BE2C (cell line): Measurements from ENCODE around the gene KIF26A.

ENCODE experiments used
- DNase-seq: peaks from one replicate; pipeline ENCODE4 v3.0.0-alpha.2; 2020
- H3K27me3 ChIP-seq: fragments of 250-450 bp; sonication (Bioruptor Pico); 2 replicates; pipeline ENCODE4 v1.5.1; 2020; ENCODE audit warnings: mild to moderate bottlenecking
- H3K36me3 ChIP-seq: fragments of 250-450 bp; sonication (Bioruptor Pico); 2 replicates; pipeline ENCODE4 v1.5.1; 2020; ENCODE audit warnings: mild to moderate bottlenecking
- H3K4me1 ChIP-seq: fragments of 250-450 bp; sonication (Bioruptor Pico); 2 replicates; pipeline ENCODE4 v1.5.1; 2020
- H3K4me3 ChIP-seq: 2 replicates; pipeline ENCODE4 v1.5.1; 2011; ENCODE audit warnings: low read depth, low read length
- H3K9me3 ChIP-seq: fragments of 250-450 bp; sonication (Bioruptor Pico); 2 replicates; pipeline ENCODE4 v1.5.1; 2020
- TF ChIP-seq, protein P1 (sequence below): IDR thresholded peaks from 2 replicates; pipeline ENCODE4 v1.5.1; 2012; ENCODE audit warnings: mild to moderate bottlenecking, low read depth, low read length

KIF26A gene

DNA sequence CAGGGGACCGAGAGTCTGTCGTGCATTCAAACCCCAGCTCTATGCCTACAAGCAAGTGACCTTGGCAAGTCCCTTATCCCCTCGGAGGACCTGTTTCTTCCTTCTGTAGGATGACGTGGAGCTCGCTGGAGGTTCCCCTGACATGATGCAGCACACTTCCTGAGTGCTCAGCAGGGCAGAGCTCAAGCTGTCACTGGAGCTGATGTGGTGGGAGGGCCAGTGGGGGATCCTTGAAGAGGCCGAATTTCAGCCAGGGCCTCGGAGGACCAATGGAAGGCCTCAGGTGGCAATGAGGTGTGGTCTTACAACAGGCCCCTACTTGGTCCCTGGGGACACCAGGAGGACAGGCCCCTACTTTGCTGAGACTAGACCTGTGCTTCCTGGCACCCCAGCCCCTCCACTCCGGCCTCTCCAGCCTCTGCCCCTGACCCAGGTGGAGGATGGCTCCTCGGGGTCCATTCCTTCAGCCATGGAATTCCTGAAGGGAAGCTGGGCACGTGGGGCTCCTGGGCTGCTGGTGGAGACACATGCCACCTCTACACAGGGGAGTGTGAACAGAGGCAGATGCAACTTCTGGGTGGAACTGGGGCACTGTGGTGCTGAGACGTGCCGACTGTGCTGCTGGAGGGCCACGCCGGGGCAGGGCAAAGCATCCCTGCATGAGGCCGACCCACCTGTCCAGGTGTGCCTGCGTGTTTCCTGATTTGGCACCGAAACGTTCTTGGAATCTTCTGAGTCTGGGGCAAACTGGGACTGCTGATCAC is 18.7 kb upstream of the KIF26A start:
- TF ChIP-seq, protein P1, sequence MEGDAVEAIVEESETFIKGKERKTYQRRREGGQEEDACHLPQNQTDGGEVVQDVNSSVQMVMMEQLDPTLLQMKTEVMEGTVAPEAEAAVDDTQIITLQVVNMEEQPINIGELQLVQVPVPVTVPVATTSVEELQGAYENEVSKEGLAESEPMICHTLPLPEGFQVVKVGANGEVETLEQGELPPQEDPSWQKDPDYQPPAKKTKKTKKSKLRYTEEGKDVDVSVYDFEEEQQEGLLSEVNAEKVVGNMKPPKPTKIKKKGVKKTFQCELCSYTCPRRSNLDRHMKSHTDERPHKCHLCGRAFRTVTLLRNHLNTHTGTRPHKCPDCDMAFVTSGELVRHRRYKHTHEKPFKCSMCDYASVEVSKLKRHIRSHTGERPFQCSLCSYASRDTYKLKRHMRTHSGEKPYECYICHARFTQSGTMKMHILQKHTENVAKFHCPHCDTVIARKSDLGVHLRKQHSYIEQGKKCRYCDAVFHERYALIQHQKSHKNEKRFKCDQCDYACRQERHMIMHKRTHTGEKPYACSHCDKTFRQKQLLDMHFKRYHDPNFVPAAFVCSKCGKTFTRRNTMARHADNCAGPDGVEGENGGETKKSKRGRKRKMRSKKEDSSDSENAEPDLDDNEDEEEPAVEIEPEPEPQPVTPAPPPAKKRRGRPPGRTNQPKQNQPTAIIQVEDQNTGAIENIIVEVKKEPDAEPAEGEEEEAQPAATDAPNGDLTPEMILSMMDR = no peak
- Histone ChIP-seq H3K27me3 (peaks cover 21% of the 10 kb centered on the region), H3K4me3 (no peak overlapping the region), H3K36me3 (no peaks in the 10 kb centered on the region), H3K4me1 (no peaks in the 10 kb centered on the region), H3K9me3 (peaks cover 2% of the 10 kb centered on the region; the same call in 1 of the 2 replicates)
- no peak for DNase-seq

DNA sequence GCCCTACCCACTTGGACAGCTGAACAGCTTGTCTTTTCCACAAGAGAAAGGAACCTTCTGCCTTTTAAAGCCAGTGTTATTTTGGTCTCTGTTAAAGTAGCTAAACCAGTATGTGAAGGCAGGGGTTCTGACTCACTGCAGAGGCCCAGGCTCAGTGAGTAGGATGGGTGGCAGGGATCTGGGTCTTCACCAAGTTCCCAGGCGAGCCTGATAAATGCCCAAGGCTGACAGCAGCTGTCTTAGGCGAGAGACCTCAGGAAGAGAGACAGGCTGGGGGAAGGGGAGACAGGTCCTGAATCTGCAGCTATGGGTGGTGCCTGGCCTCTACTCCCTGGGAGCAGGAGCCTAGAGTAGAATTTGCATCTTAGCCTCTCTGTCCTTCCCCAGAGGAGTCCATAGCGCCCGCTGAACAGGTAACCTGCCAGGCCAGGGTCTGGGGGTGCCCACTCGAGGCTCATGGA is 18.1 kb upstream of the KIF26A start:
- Histone ChIP-seq H3K9me3 (peaks cover 2% of the 10 kb centered on the region; the same call in 1 of the 2 replicates), H3K4me1 (no peaks in the 10 kb centered on the region), H3K4me3 (no peak overlapping the region), H3K36me3 (no peaks in the 10 kb centered on the region), H3K27me3 (peaks cover 21% of the 10 kb centered on the region)
- TF ChIP-seq, protein P1 = no peak
- no peak for DNase-seq

DNA sequence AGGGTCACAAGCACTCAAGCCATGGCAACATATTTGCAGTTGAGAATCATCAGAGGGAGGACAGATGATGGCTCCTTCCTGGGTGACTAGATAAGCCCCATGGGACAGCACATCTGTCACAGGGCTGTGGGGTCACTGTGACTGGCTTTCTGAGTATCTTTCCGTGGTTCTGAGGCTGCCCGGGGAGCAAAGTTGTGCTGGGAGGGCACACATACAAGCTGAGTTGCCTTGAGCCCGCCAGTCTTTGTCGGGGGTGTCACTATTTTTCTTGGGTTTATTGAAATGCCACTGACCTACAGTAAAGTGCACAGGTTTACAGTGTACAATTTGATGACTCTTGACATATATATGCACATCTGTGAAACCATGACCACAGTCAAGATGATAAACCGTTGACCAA is 17.2 kb upstream of the KIF26A start:
- Histone ChIP-seq H3K36me3 (no peaks in the 10 kb centered on the region), H3K27me3 (peaks cover 17% of the 10 kb centered on the region), H3K4me3 (no peak overlapping the region), H3K9me3 (peaks cover 2% of the 10 kb centered on the region; the same call in 1 of the 2 replicates), H3K4me1 (no peaks in the 10 kb centered on the region)
- no peak for DNase-seq
- TF ChIP-seq, protein P1 = no peak

DNA sequence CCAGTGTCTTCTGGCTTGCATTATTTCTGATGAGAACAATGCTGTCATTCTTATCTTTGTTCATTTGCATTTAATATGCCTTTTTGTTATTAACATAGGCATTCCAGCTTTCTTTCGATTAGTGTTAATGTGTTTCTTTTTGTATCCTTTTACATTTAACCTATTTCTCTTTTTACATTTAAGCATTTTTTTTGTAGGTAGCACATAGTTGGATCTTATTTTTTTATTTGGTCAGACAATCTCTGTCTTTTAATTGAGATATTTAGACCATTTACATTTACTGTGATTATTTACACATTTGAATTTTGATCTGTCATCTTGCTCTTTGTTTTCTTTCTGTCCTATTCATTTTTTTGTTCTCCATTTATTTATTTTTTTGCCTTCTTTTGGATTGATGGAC is 14.5 kb upstream of the KIF26A start:
- Histone ChIP-seq H3K27me3 (no peaks in the 10 kb centered on the region; the same call in 1 of the 2 replicates), H3K36me3 (no peaks in the 10 kb centered on the region), H3K4me3 (no peak overlapping the region), H3K9me3 (peaks cover 2% of the 10 kb centered on the region; the same call in 1 of the 2 replicates), H3K4me1 (no peaks in the 10 kb centered on the region)
- TF ChIP-seq, protein P1 = no peak
- no peak for DNase-seq

DNA sequence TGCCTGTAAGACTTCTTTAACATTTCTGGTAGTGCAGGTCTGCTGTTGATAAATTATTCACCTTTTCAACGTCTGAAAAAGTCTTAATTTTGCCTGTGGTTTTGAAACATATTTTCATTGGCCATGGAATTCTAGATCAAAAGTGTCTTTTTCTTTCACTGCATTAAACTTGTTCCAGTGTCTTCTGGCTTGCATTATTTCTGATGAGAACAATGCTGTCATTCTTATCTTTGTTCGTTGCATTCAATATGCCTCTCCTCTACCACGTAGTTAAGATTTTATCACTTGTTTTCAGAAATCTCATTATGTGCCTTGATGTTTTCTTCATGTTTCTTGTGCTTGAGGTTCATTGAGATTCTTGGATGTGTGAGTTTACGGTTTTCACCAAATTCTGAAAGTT is 13.4 kb upstream of the KIF26A start:
- H3K4me1 ChIP-seq = no peaks in the 10 kb centered on the region
- no peak overlapping the region for H3K4me3 ChIP-seq
- no peaks in the 10 kb centered on the region for H3K36me3 ChIP-seq
- H3K27me3 ChIP-seq = no peaks in the 10 kb centered on the region; the same call in 1 of the 2 replicates
- peaks cover 8% of the 10 kb centered on the region for H3K9me3 ChIP-seq
- no peak for DNase-seq
- TF ChIP-seq, protein P1 = no peak

DNA sequence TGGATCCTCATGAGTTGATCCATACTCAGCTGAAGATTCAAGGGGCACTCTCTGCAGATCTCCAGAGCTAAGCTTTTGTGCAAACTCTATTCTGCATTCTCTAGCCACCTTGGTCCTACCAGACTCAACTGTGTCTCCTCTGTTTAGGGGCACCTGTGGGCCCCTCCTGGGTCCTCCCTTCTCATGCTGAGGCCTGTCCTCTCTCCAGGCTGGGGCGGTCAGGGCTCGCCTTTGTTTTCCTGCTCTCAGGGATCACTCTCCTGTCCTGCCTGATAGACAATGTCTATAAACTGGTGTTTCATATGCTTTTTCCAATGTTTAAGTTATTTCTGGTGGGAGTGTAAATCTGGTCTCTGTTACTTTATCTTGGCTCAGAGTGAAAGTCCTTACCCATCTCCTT is 11.6 kb upstream of the KIF26A start:
- DNase-seq = no peak
- Histone ChIP-seq H3K9me3 (peaks cover 8% of the 10 kb centered on the region), H3K36me3 (no peaks in the 10 kb centered on the region), H3K4me1 (no peaks in the 10 kb centered on the region), H3K4me3 (no peak overlapping the region), H3K27me3 (no peaks in the 10 kb centered on the region; the same call in 1 of the 2 replicates)
- TF ChIP-seq, protein P1 = no peak
